ENCODE results near the gene ATN1. TPM values are rescaled to one million over a fixed set of nuclear protein-coding genes. Genes with fewer than 3 reads are reported as not detected.

The ATN1 gene
- polyA plus RNA-seq, 4 donors, result 103 to 136 (median 119) TPM

DNA sequence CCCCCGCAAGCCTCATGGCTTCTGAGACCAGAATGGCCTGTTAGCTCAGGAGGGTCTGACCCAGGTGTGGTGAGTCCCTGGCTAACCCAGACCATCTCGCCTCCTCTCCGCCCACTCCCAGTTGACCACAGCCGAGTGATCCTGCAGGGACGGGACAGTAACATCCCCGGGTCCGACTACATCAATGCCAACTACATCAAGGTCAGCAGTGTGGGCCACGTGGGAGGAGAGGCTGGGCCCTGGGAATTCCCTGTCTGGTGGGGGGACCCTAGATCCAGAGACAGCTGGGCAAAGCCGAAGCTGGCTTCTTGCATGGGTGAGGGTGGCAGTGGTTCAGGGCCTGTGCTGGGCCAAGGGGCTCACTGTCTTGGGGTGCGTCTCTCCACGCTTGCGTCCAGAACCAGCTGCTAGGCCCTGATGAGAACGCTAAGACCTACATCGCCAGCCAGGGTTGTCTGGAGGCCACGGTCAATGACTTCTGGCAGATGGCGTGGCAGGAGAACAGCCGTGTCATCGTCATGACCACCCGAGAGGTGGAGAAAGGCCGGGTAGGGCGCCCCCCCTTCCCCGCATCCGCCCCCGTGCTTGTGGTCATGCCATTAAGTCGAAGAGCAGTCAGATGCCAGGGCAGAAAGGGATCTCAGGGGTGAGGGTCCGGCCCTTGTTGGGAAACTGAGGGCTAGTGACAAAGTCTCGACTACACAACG, 28.4 kb downstream of the ATN1 start:
- no peak for DNase-seq (ENCODE audit: low read depth in 4 of 4, low spot score in 3 of 4)

GRCh38 chr12:6957151-6957701, 29.5 kb downstream of the ATN1 start:
- DNase-seq (ENCODE audit: low read depth in 4 of 4, low spot score in 3 of 4), result no peak

DNA sequence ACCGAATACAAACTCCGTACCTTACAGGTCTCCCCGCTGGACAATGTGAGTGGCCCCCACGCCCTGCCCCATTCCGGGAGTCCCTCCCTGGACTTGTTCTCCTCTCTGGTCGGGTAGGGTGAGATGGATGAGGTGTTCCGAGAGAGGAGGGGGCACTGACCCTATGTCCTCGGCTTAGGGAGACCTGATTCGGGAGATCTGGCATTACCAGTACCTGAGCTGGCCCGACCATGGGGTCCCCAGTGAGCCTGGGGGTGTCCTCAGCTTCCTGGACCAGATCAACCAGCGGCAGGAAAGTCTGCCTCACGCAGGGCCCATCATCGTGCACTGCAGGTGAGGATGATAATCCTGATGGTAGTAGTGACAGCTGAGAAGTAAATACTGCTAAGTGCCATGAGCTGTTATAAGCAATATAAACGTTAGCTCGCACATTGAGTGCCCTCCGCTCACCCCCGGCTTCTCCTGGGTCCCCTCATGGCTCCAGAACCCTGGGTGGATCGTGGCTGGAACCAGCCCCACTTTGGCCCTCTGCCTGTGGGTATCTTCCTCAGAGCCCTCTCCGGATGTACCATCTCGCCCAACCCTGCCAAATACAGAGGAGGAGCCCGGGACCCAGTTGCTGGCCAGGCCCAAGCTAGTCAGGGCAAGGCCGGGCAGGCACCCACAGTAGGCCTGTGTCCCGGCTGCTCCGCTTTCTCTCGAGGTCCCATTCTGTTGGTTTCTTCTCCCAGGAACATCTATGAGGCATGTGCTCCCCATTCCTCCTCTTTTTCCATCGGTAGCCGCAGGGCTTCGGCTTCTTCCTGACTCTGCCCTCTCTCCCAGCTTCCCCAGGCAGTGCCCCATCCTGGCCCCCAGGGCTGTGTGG, 30.2 kb downstream of the ATN1 start:
- no peak for DNase-seq (ENCODE audit: low read depth in 4 of 4, low spot score in 3 of 4)

DNA sequence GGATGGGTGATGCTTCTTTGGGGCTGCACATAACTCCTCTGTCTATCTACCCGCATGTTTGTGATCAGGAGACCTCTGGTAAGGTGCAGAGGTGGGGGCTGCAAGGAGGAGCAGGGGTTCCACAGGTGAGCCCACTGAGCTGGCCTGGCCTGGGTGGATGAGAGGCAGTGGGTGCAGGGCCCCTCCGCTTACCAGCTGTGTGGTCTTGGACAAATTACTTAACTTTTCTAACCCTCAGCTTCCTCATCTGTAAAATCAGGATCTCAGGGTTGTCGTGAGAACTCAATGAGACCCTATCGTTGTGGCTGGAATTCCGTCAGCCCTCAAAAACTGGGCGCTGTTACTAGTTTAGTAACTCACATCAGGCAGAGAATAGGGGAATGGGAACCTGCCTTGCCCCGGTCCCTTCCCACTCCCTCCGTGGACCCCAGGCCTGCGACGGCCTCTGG, 30.9 kb downstream of the ATN1 start:
- no peak for DNase-seq (ENCODE audit: low read depth in 4 of 4, low spot score in 3 of 4)

- no peak for DNase-seq (ENCODE audit: low read depth in 4 of 4, low spot score in 3 of 4)
Measured at GRCh38 chr12:6959058-6959804, 31.5 kb downstream of the ATN1 start.

DNA sequence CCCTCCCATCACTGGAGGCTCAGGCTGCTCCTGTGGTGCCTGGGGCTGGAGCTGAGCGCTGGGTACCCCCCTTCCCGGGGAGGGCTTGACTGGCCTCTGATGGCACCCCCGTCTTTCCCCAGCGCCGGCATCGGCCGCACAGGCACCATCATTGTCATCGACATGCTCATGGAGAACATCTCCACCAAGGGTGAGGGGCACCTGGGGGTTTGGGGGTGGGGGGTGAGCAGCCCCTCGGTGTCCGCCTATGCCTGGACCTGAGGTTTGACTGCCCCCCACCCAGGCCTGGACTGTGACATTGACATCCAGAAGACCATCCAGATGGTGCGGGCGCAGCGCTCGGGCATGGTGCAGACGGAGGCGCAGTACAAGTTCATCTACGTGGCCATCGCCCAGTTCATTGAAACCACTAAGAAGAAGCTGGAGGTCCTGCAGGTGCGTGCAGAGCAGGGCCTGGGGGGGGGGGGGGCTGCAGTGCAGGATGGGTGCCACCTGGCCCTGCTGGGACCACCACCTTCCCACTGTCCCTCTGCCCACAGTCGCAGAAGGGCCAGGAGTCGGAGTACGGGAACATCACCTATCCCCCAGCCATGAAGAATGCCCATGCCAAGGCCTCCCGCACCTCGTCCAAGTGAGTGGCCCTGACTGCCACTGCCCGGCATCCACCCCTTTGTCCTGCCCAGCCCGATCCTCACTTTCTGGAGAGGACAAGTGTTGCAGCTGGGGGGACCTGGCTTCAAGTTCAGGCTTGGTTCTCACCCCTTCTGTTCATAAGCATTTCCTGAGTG, 32.2 kb downstream of the ATN1 start:
- no peak for DNase-seq (ENCODE audit: low read depth in 4 of 4, low spot score in 3 of 4)

DNA sequence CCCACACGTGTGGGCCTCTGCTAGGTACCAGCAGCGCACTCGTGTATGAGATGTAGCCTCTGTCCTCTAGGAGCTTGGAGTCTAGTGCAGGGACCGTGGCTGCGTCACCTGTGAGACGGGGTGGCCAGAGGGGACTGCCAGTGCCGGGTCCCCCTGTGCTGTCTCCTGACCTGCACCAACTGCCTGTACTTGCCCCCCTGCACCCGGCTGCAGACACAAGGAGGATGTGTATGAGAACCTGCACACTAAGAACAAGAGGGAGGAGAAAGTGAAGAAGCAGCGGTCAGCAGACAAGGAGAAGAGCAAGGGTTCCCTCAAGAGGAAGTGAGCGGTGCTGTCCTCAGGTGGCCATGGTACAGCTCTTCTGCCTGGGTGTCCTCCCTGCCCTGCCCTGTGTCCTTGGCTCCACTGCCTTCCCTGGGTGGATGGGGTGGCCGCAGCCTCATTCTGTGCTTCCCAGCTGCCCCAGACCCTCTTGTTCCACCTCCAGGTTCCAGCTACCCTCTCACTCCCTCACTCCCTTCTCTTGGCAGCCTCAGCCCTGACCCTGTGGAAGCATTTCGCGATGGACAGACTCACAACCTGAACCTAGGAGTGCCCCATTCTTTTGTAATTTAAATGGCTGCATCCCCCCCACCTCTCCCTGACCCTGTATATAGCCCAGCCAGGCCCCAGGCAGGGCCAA, 33.0 kb downstream of the ATN1 start:
- DNase-seq (ENCODE audit: low read depth in 4 of 4, low spot score in 3 of 4), result no peak

- DNase-seq (ENCODE audit: low read depth in 4 of 4, low spot score in 3 of 4), result no peak
Measured at GRCh38 chr12:6961278-6961694, 33.5 kb downstream of the ATN1 start.

DNA sequence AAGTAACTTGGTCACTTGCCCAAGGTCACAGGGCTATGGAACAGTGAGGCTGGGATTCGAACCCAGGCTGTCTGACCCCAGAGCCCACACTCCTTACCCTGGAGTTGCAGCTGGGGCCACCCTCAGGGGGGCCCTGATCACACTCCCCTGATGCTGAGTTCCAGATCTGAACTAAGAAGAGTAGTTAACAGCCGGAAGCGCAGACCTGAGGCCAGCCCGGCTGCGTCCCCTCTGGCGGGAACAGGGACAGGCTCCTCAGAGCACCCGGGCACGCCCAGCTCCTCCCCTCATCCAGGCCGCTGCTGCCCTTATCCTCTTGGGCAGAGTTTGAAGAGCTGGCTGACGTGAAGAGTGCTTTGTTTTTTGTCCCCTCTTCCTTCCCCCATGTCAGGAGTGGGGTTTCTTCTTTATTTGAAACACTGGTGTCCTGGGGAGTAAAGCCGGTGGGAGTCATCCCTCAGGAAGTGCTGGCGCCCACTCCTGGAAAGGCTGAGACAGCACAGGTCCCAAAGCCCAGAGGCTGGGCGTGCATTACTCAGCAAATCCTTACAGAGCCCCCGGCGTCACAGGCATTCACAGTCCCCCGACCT, 34.0 kb downstream of the ATN1 start:
- DNase-seq (ENCODE audit: low read depth in 4 of 4, low spot score in 3 of 4), result peak in 1 of 4 donors; percentile 51

GRCh38 chr12:6962285-6963015, 34.7 kb downstream of the ATN1 start:
- no peak for DNase-seq (ENCODE audit: low read depth in 4 of 4, low spot score in 3 of 4)

DNA sequence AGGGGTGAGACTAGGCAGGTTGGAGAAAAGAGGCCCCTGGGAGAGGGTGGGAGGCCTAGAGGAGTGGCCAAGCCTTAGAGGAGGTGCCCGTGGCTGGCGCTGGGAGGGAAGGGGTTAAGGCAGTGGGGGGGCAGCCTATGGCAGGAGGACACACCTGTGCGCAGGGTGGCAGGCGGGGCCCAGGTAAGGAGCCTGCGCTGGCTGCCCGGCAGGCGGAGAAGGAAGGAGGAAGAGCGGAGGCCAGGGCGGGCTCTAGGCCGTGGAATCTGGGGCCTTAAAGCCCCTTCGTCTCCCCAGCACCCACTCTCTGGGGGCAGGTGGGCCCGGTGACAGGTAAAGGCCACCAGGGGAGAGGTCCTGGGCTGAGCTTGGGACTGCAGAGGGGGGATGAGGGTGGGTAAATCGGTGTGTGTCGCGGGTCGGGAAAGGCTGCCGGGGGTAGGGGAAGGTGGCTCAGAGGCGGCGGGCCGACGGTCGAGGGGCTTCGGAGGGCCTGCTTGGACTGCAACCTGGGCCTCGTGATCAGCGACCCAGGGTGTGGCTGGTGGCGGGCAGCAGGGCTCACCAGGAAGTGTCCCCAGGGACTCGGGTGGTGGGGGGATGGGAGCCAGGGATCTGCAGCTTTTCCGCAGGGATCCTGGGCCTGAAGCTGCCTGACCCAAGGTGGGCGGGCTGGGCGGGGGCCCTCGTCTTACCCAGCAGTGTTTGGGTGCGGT, 35.4 kb downstream of the ATN1 start:
- DNase-seq (ENCODE audit: low read depth in 4 of 4, low spot score in 3 of 4), result no peak

DNA sequence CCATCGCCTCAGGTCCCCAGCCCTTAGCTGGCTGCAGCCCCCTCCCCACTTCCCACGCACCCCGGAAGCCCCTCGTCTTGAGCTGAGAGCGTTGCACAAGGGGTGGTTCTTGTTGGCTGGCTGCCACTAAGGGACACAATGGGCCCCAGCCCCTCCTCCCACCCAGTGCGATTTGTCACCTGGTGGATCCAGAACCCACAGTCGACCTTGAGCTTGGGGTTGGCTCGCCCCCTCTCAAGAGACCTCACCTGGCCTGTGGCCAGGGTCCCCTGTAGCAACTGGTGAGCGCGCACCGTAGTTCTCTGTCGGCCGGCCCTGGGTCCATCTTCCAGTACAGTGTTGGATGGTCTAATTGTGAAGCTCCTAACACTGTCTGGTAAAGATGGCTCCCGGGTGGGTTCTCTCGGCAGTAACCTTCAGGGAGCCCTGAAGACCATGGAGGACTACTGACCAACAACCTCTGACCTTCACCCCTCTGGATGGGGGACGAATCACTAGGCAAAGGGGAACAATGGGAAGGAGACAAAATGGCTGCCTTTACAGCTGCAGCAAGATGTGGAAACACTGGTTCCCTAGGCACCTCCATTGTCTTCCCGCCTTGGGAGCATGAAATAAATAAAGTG, 36.1 kb downstream of the ATN1 start:
- DNase-seq (ENCODE audit: low read depth in 4 of 4, low spot score in 3 of 4), result no peak

DNA sequence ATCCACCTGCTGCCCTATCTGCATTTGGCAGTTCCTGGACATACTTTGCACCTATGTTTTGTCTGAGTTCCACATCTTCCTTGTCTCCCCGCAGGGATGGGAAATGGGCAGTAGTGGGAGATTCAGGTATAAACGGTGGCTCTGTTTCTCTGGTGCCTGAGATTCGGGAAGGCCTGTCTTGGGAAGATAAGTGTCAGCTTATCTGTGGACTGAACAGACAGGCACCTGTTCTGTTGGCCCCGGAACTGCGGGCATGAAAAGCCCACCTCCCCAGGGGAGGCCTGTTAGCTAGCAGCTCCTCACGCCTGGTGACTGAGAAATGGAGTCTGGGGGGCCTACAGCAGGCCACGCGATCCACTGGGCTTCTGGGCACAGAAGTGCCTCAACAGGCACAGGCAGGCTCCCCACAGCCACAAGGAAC, 36.9 kb downstream of the ATN1 start:
- DNase-seq (ENCODE audit: low read depth in 4 of 4, low spot score in 3 of 4), result no peak

- peak in 3 of 4 donors; percentile 71 to 81 (median 72) for DNase-seq (ENCODE audit: low read depth in 4 of 4, low spot score in 3 of 4)
Measured at GRCh38 chr12:6965026-6965661, 37.4 kb downstream of the ATN1 start.

GRCh38 chr12:6965714-6966113, 38.0 kb downstream of the ATN1 start:
- DNase-seq (ENCODE audit: low read depth in 4 of 4, low spot score in 3 of 4), result no peak

DNA sequence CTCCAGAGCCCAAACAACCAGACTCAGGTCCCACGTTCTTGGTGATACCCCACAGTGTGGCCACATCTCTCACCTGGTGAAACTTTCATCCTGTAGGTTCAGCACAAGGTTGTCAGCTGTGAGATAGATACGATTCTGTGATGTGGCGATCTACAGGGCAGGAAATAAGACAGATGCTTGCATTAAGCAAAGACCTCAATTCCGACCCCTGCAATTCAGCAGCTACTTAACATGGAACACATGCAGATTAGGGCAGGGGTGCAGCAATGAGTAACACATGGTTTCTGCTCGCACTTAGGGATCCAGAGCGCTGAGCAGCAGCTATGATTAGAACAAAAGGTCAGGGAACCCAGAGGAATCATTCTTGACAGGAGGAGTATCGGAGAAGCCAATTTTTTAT, 38.6 kb downstream of the ATN1 start:
- no peak for DNase-seq (ENCODE audit: low read depth in 4 of 4, low spot score in 3 of 4)

- DNase-seq (ENCODE audit: low read depth in 4 of 4, low spot score in 3 of 4), result no peak
Measured at GRCh38 chr12:6967651-6968100, 39.9 kb downstream of the ATN1 start.
